SK-N-SH (cell line): Measurements from ENCODE around the gene MED19. TPM values are rescaled to one million over a fixed set of nuclear protein-coding genes. Genes with fewer than 3 reads are reported as not detected.

ENCODE experiments used
- CTCF ChIA-PET: fragments of 300-600, 350-600 bp; formaldehyde crosslinking; extraction: SDS; loops from one replicate; lab custom pipeline; 2021; lab: Yijun Ruan, JAX
- POLR2A ChIA-PET: fragments of 350-600 bp; sonication (Branson Sonifier 250); formaldehyde crosslinking; extraction: SDS; loops from one replicate; lab custom pipeline; 2020; ENCODE audit warnings: antibody characterized with exemption, inconsistent platforms; lab: Yijun Ruan, JAX
- DNase-seq: peaks from one replicate; pipeline ENCODE4 v3.0.0; 2012
- H2AFZ ChIP-seq: fragments of 200-600 bp; sonication (generic); 2 replicates; pipeline ENCODE4 v1.8.1; 2016; ENCODE audit warnings: antibody characterized with exemption, mild to moderate bottlenecking, low read depth
- H3F3A ChIP-seq: fragments of 200-600 bp; sonication (generic); replicated peaks from 2 replicates; pipeline ENCODE3; 2016; ENCODE audit warnings: antibody characterized with exemption, mild to moderate bottlenecking; ENCODE audit not compliant: insufficient read depth
- H3K27ac ChIP-seq, 2 experiments: fragments of 200-500 bp in 1 of 2; fragments of 200-600 bp in 1 of 2; sonication (Bioruptor generic) in 1 of 2; sonication (generic), shearing (Covaris generic) in 1 of 2; 2 replicates each; pipeline versions ENCODE4 v1.5.1 to v1.6.1; 2014 to 2016; ENCODE audit warnings: low read depth in 2 of 2, inconsistent platforms in 1 of 2, low read length in 1 of 2, mild to moderate bottlenecking in 1 of 2, mixed read lengths in 1 of 2
- H3K27me3 ChIP-seq: fragments of 200-600 bp; sonication (generic), shearing (Covaris generic); 2 replicates; pipeline ENCODE4 v1.6.1; 2016; ENCODE audit warnings: mixed run types; ENCODE audit not compliant: insufficient read depth
- H3K36me3 ChIP-seq, 2 experiments: fragments of 200-500 bp in 1 of 2; fragments of 200-600 bp in 1 of 2; sonication (Bioruptor generic) in 1 of 2; sonication (generic) in 1 of 2; replicated peaks in 1 of 2; 2 replicates each; pipeline versions ENCODE3 to v1.5.1; 2014 to 2016; ENCODE audit warnings: low read length in 1 of 2, mild to moderate bottlenecking in 1 of 2; ENCODE audit not compliant: insufficient read depth in 2 of 2, control insufficient read depth in 1 of 2
- H3K4me1 ChIP-seq, 2 experiments: fragments of 200-500 bp in 1 of 2; fragments of 200-600 bp in 1 of 2; sonication (Bioruptor generic) in 1 of 2; sonication (generic), shearing (Covaris generic) in 1 of 2; 2 replicates each; pipeline versions ENCODE4 v1.5.1 to v1.6.1; 2014 to 2016; ENCODE audit warnings: low read depth in 1 of 2, low read length in 1 of 2, mixed run types in 1 of 2; ENCODE audit not compliant: insufficient read depth in 2 of 2, control insufficient read depth in 1 of 2
- H3K4me2 ChIP-seq: fragments of 200-600 bp; sonication (generic), shearing (Covaris generic); 2 replicates; pipeline ENCODE4 v1.6.1; 2017; ENCODE audit warnings: mixed run types
- H3K4me3 ChIP-seq, 2 experiments: fragments of 200-500 bp in 1 of 2; fragments of 200-600 bp in 1 of 2; sonication (Bioruptor generic) in 1 of 2; sonication (generic), shearing (Covaris generic) in 1 of 2; 2 replicates each; pipeline versions ENCODE4 v1.5.1 to v1.8.1; 2014 to 2016; ENCODE audit warnings: low read depth in 2 of 2, inconsistent platforms in 1 of 2, low read length in 1 of 2, mild to moderate bottlenecking in 1 of 2, mixed read lengths in 1 of 2, moderate library complexity in 1 of 2
- H3K79me2 ChIP-seq: fragments of 200-600 bp; sonication (generic); 2 replicates; pipeline ENCODE4 v1.8.1; 2017; ENCODE audit warnings: mild to moderate bottlenecking; ENCODE audit not compliant: insufficient read depth
- H3K9ac ChIP-seq: fragments of 200-600 bp; sonication (generic); 2 replicates; pipeline ENCODE4 v1.6.1; 2017; ENCODE audit warnings: mixed run types
- H3K9me2 ChIP-seq: fragments of 200-600 bp; sonication (generic); 2 replicates; pipeline ENCODE4 v1.6.1; 2017; ENCODE audit warnings: mixed run types
- H3K9me3 ChIP-seq: fragments of 200-600 bp; sonication (generic); 2 replicates; pipeline ENCODE4 v1.6.1; 2017; ENCODE audit warnings: mixed run types, mild to moderate bottlenecking, moderate library complexity
- H4K20me1 ChIP-seq: fragments of 200-600 bp; sonication (generic); 2 replicates; pipeline ENCODE4 v1.6.1; 2017; ENCODE audit warnings: mild to moderate bottlenecking, mixed run types; ENCODE audit not compliant: insufficient read depth
- ELF1 ChIP-seq: IDR thresholded peaks from 2 replicates; pipeline ENCODE4 v1.4.0; 2012
- EP300 ChIP-seq, 2 experiments: IDR thresholded peaks; 2 replicates each; pipeline versions ENCODE4 v1.4.0 to v1.6.1; 2012; ENCODE audit warnings: borderline replicate concordance in 1 of 2, low read depth in 1 of 2, low read length in 1 of 2
- EZH2phosphoT487 ChIP-seq: fragments of 200-600 bp; sonication (generic); IDR thresholded peaks from 2 replicates; pipeline ENCODE4 v1.6.1; 2017; ENCODE audit warnings: low read depth, mixed run types, mild to moderate bottlenecking, antibody characterized with exemption, moderate library complexity, borderline replicate concordance
- FOSL2 ChIP-seq: IDR thresholded peaks from 2 replicates; pipeline ENCODE4 v1.4.0; 2012; ENCODE audit warnings: low read depth, mild to moderate bottlenecking, moderate library complexity, borderline replicate concordance
- FOXM1 ChIP-seq: IDR thresholded peaks from 2 replicates; pipeline ENCODE4 v1.4.0; 2012; ENCODE audit warnings: low read depth, mild to moderate bottlenecking
- GABPA ChIP-seq: IDR thresholded peaks from 2 replicates; pipeline ENCODE4 v1.4.0; 2012; ENCODE audit warnings: low read depth, mild to moderate bottlenecking
- GATA2 ChIP-seq: sonication (generic); formaldehyde crosslinking; IDR thresholded peaks from 2 replicates; pipeline ENCODE4 v1.5.0; 2020; ENCODE audit warnings: mild to moderate bottlenecking, missing genetic modification reagents
- MEF2A ChIP-seq: IDR thresholded peaks from 2 replicates; pipeline ENCODE4 v1.4.0; 2012; ENCODE audit warnings: low read depth, borderline replicate concordance
- NFIC ChIP-seq: IDR thresholded peaks from 2 replicates; pipeline ENCODE4 v1.4.0; 2012; ENCODE audit warnings: borderline replicate concordance
- NRF1 ChIP-seq: IDR thresholded peaks from 2 replicates; pipeline ENCODE4 v1.6.1; 2012; ENCODE audit warnings: low read depth, mild to moderate bottlenecking, low read length
- POLR2AphosphoS5 ChIP-seq: IDR thresholded peaks from 2 replicates; pipeline ENCODE4 v1.6.1; 2012; ENCODE audit warnings: low read depth, low read length
- RAD21 ChIP-seq: IDR thresholded peaks from 2 replicates; pipeline ENCODE4 v1.6.1; 2012; ENCODE audit warnings: mild to moderate bottlenecking, low read length
- RCOR1 ChIP-seq: fragments of 150-350 bp; IDR thresholded peaks from 2 replicates; pipeline ENCODE4 v1.6.1; 2017; ENCODE audit warnings: antibody characterized with exemption, low read length
- RFX5 ChIP-seq: IDR thresholded peaks from 2 replicates; pipeline ENCODE4 v1.6.1; 2012; ENCODE audit warnings: mild to moderate bottlenecking, improper control_type of control experiment, low read length
- SIN3A ChIP-seq: IDR thresholded peaks from 2 replicates; pipeline ENCODE4 v1.6.1; 2012; ENCODE audit warnings: low read depth, mild to moderate bottlenecking, low read length, moderate library complexity, borderline replicate concordance
- SMC3 ChIP-seq: IDR thresholded peaks from 2 replicates; pipeline ENCODE4 v1.6.1; 2012; ENCODE audit warnings: low read depth, low read length, improper control_type of control experiment
- TCF12 ChIP-seq: IDR thresholded peaks from 2 replicates; pipeline ENCODE4 v1.4.0; 2012
- YY1 ChIP-seq: IDR thresholded peaks from 2 replicates; pipeline ENCODE4 v1.4.0; 2012; ENCODE audit warnings: low read depth, mild to moderate bottlenecking
- WGBS: methylation state at CpG from one replicate; pipeline ENCODE4 v1.1.6; 2017; ENCODE audit warnings: low lambda C conversion rate; 5-methylcytosine and 5-hydroxymethylcytosine counted together
- polyA plus RNA-seq, 3 experiments: library from polyadenylated mRNA; depleted of rRNA; stranded (reverse); fragments of >200 nt; gene quantifications; 2 replicates each; pipeline ENCODE4 v1.2.3, GENCODE V29; 2012
- TF ChIP-seq, protein P1 (sequence below): IDR thresholded peaks from 2 replicates; pipeline ENCODE4 v1.6.1; 2012; ENCODE audit warnings: mild to moderate bottlenecking, low read depth, low read length, moderate library complexity
- TF ChIP-seq, protein P2 (sequence below): IDR thresholded peaks from 2 replicates; pipeline ENCODE4; 2012
- TF ChIP-seq, protein P3 (sequence below): fragments of 200-600 bp; sonication (generic); IDR thresholded peaks from 2 replicates; pipeline ENCODE4 v1.6.1; 2017; ENCODE audit warnings: antibody characterized with exemption, mild to moderate bottlenecking, moderate library complexity
- TF ChIP-seq, protein P4 (sequence below): IDR thresholded peaks from 2 replicates; pipeline ENCODE4 v1.4.0; 2012; ENCODE audit warnings: low read depth, borderline replicate concordance
- TF ChIP-seq, protein P5 (sequence below): IDR thresholded peaks from 2 replicates; pipeline ENCODE4 v1.4.0; 2012; ENCODE audit warnings: low read depth, borderline replicate concordance

Gene MED19
- polyA plus RNA-seq, 1 of the 3 experiments (the other 2 are of a cell fraction): 38.7 TPM

DNA sequence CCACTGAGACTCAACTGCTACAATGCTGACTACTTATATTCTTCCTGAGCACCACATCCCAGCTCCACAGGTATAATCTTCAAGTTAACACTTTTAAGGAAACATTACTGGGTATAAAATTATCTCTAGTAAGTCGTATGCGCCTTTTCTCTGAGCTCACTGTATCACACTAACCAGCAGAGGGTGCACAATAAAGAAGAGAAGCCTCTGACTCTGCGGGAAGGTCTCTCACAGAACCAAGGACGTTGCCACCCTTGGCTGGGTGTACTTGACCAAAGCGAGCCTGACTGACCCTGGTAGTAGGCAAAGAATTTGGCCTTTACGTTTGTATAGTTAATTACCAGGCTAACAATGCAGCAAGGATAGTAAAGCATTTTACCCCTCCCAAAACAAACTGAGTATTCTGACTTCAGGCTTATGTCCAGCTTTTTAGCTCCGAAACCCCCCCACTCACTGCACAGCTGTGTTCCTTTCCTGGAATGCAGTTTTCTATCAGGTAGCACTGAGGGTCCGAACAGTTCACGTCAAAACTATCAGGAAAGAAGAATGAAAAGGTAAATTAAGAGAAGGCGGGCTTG, 39.8 kb upstream of the MED19 start, which contains the start of gene BTBD18:
Gene BTBD18, minus strand, starts transcription at position 144 of the 578 bp plus-strand sequence. CDS start 631 bp downstream, outside the sequence.
- peaks cover 11% of the 10 kb centered on the region for H3F3A ChIP-seq
- no peak within 1 kb of the TSS for H3K4me2 ChIP-seq
- peak; percentile 67 for DNase-seq
- H3K4me1 ChIP-seq: no peaks in the 10 kb centered on the region
- no peaks in the 10 kb centered on the region for H3K9me3 ChIP-seq
- no peak within 1 kb of the TSS; a peak in 1 of 4 replicates for H3K4me3 ChIP-seq
- H3K79me2 ChIP-seq: no peaks in the 10 kb centered on the region
- no peaks in the 10 kb centered on the region for H3K9me2 ChIP-seq
- ChIA-PET POLR2A (interaction anchor here (1.1 to 2.2 kb wide), 3 partner anchors 9 to 49 kb away, joined by 5 to 12 read pairs (median 6); partner anchors contain the start of genes CTNND1 and SELENOH), CTCF (interaction anchor here (0.5 to 13.2 kb wide), 14 partner anchors 9 to 762 kb away, joined by 3 to 142 read pairs (median 4); partner anchors contain the start of gene CTNND1)
- peaks cover 0 to 7% of the 10 kb centered on the region in 2 experiments for H3K36me3 ChIP-seq
- TF ChIP-seq TCF12 (no peak), GATA2 (no peak), POLR2AphosphoS5 (no peak), EP300 (IDR thresholded peaks at IDR 0.05; ENCODE audit: borderline replicate concordance in 1 of 2, low read depth in 1 of 2, low read length in 1 of 2) (no peak), RAD21 (peak; percentile 60), MEF2A (no peak), FOXM1 (no peak), SIN3A (no peak), SMC3 (peak; percentile 66), EZH2phosphoT487 (no peak), RFX5 (no peak), NFIC (no peak), ELF1 (no peak), NRF1 (no peak), RCOR1 (no peak), YY1 (no peak), GABPA (no peak), FOSL2 (no peak)
- TF ChIP-seq, protein P1, sequence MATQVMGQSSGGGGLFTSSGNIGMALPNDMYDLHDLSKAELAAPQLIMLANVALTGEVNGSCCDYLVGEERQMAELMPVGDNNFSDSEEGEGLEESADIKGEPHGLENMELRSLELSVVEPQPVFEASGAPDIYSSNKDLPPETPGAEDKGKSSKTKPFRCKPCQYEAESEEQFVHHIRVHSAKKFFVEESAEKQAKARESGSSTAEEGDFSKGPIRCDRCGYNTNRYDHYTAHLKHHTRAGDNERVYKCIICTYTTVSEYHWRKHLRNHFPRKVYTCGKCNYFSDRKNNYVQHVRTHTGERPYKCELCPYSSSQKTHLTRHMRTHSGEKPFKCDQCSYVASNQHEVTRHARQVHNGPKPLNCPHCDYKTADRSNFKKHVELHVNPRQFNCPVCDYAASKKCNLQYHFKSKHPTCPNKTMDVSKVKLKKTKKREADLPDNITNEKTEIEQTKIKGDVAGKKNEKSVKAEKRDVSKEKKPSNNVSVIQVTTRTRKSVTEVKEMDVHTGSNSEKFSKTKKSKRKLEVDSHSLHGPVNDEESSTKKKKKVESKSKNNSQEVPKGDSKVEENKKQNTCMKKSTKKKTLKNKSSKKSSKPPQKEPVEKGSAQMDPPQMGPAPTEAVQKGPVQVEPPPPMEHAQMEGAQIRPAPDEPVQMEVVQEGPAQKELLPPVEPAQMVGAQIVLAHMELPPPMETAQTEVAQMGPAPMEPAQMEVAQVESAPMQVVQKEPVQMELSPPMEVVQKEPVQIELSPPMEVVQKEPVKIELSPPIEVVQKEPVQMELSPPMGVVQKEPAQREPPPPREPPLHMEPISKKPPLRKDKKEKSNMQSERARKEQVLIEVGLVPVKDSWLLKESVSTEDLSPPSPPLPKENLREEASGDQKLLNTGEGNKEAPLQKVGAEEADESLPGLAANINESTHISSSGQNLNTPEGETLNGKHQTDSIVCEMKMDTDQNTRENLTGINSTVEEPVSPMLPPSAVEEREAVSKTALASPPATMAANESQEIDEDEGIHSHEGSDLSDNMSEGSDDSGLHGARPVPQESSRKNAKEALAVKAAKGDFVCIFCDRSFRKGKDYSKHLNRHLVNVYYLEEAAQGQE: no peak
- TF ChIP-seq, protein P2, sequence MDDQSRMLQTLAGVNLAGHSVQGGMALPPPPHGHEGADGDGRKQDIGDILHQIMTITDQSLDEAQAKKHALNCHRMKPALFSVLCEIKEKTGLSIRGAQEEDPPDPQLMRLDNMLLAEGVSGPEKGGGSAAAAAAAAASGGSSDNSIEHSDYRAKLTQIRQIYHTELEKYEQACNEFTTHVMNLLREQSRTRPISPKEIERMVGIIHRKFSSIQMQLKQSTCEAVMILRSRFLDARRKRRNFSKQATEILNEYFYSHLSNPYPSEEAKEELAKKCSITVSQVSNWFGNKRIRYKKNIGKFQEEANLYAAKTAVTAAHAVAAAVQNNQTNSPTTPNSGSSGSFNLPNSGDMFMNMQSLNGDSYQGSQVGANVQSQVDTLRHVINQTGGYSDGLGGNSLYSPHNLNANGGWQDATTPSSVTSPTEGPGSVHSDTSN: no peak
- TF ChIP-seq, protein P3, sequence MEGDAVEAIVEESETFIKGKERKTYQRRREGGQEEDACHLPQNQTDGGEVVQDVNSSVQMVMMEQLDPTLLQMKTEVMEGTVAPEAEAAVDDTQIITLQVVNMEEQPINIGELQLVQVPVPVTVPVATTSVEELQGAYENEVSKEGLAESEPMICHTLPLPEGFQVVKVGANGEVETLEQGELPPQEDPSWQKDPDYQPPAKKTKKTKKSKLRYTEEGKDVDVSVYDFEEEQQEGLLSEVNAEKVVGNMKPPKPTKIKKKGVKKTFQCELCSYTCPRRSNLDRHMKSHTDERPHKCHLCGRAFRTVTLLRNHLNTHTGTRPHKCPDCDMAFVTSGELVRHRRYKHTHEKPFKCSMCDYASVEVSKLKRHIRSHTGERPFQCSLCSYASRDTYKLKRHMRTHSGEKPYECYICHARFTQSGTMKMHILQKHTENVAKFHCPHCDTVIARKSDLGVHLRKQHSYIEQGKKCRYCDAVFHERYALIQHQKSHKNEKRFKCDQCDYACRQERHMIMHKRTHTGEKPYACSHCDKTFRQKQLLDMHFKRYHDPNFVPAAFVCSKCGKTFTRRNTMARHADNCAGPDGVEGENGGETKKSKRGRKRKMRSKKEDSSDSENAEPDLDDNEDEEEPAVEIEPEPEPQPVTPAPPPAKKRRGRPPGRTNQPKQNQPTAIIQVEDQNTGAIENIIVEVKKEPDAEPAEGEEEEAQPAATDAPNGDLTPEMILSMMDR: peak; percentile 54
- TF ChIP-seq, protein P4, sequence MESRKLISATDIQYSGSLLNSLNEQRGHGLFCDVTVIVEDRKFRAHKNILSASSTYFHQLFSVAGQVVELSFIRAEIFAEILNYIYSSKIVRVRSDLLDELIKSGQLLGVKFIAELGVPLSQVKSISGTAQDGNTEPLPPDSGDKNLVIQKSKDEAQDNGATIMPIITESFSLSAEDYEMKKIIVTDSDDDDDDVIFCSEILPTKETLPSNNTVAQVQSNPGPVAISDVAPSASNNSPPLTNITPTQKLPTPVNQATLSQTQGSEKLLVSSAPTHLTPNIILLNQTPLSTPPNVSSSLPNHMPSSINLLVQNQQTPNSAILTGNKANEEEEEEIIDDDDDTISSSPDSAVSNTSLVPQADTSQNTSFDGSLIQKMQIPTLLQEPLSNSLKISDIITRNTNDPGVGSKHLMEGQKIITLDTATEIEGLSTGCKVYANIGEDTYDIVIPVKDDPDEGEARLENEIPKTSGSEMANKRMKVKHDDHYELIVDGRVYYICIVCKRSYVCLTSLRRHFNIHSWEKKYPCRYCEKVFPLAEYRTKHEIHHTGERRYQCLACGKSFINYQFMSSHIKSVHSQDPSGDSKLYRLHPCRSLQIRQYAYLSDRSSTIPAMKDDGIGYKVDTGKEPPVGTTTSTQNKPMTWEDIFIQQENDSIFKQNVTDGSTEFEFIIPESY: no peak
- TF ChIP-seq, protein P5, sequence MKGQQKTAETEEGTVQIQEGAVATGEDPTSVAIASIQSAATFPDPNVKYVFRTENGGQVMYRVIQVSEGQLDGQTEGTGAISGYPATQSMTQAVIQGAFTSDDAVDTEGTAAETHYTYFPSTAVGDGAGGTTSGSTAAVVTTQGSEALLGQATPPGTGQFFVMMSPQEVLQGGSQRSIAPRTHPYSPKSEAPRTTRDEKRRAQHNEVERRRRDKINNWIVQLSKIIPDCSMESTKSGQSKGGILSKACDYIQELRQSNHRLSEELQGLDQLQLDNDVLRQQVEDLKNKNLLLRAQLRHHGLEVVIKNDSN: no peak
- no peak within 1 kb of the TSS for H3K9ac ChIP-seq
- WGBS: 72% methylated on average over 10 of the region's 10 CpGs
- H2AFZ ChIP-seq: no peak within 1 kb of the TSS
- H3K27ac ChIP-seq: no peak within 1 kb of the TSS
- H3K27me3 ChIP-seq: no peaks in the 10 kb centered on the region
- no peaks in the 10 kb centered on the region for H4K20me1 ChIP-seq
